C4-2B (cell line): ENCODE data around the gene MYL10.

Source experiments
- CTCF ChIP-seq: fragments of 450-650 bp; conservative IDR thresholded peaks from 2 replicates; pipeline ENCODE4 v1.5.1; 2017; ENCODE audit warnings: mild to moderate bottlenecking
- ZFX ChIP-seq: fragments of 450-650 bp; IDR thresholded peaks from 2 replicates; pipeline ENCODE4 v1.6.1; 2017

- TF ChIP-seq CTCF (no peak), ZFX (no peak)
Observed at GRCh38 chr7:101678658-101679057, 49.6 kb upstream of the MYL10 start.
